HG03060 (cell line): ENCODE measurements around the gene PCSK5.
"Not testable (repeated sequence)": the region's sequence is repeated elsewhere in the genome, so short reads cannot be mapped to it uniquely, and the experiment has no call there.

Experiments used
- ATAC-seq: cut with Tn5 transposase; IDR thresholded peaks from one replicate; pipeline ENCODE4 v1.9.1; 2021; ENCODE audit warnings: low read depth, moderate number of reproducible peaks; ENCODE audit not compliant: unreplicated experiment

PCSK5 gene

GRCh38 chr9:76324030-76324429, 433.6 kb downstream of the PCSK5 start:
- not testable (repeated sequence) for ATAC-seq

GRCh38 chr9:76330034-76330433, 439.6 kb downstream of the PCSK5 start:
- ATAC-seq = no peak

- no peak for ATAC-seq
Measured at GRCh38 chr9:76333388-76333787, 442.9 kb downstream of the PCSK5 start.

- ATAC-seq = no peak
Measured at GRCh38 chr9:76333964-76334363, 443.5 kb downstream of the PCSK5 start.

- no peak for ATAC-seq
Measured at GRCh38 chr9:76336027-76336426, 445.6 kb downstream of the PCSK5 start.

GRCh38 chr9:76338418-76338817, 447.9 kb downstream of the PCSK5 start:
- ATAC-seq = no peak

GRCh38 chr9:76341616-76342015, 451.1 kb downstream of the PCSK5 start:
- ATAC-seq = no peak

- no peak for ATAC-seq
Measured at GRCh38 chr9:76342201-76342600, 451.7 kb downstream of the PCSK5 start.

- ATAC-seq = no peak
Measured at GRCh38 chr9:76342858-76343257, 452.4 kb downstream of the PCSK5 start.

- ATAC-seq = no peak
Measured at GRCh38 chr9:76349865-76350264, 459.4 kb downstream of the PCSK5 start.

- no peak for ATAC-seq
Measured at GRCh38 chr9:76351006-76351405, 460.5 kb downstream of the PCSK5 start.

GRCh38 chr9:76352026-76352620, 461.6 kb downstream of the PCSK5 start:
- no peak for ATAC-seq

GRCh38 chr9:76353280-76353679, 462.8 kb downstream of the PCSK5 start:
- no peak for ATAC-seq

GRCh38 chr9:76354221-76354620, 463.7 kb downstream of the PCSK5 start:
- ATAC-seq = no peak

GRCh38 chr9:76355886-76356285, 465.4 kb downstream of the PCSK5 start:
- no peak for ATAC-seq

GRCh38 chr9:76357555-76357954, 467.1 kb downstream of the PCSK5 start:
- ATAC-seq = no peak

GRCh38 chr9:76358628-76359280, 468.3 kb downstream of the PCSK5 start:
- no peak for ATAC-seq

GRCh38 chr9:76359365-76359764, 468.9 kb downstream of the PCSK5 start:
- ATAC-seq = no peak

- ATAC-seq = no peak
Measured at GRCh38 chr9:76359766-76360165, 469.3 kb downstream of the PCSK5 start.

- not testable (repeated sequence) for ATAC-seq
Measured at GRCh38 chr9:76362332-76363031, 472.0 kb downstream of the PCSK5 start.

GRCh38 chr9:76363032-76363395, 472.5 kb downstream of the PCSK5 start:
- ATAC-seq = no peak

- no peak for ATAC-seq
Measured at GRCh38 chr9:76365028-76365427, 474.6 kb downstream of the PCSK5 start.
